ENCODE data around the gene FGFBP1.
"Not testable (repeated sequence)": the region's sequence is repeated elsewhere in the genome, so short reads cannot be mapped to it uniquely, and the experiment has no call there.

FGFBP1 gene

DNA sequence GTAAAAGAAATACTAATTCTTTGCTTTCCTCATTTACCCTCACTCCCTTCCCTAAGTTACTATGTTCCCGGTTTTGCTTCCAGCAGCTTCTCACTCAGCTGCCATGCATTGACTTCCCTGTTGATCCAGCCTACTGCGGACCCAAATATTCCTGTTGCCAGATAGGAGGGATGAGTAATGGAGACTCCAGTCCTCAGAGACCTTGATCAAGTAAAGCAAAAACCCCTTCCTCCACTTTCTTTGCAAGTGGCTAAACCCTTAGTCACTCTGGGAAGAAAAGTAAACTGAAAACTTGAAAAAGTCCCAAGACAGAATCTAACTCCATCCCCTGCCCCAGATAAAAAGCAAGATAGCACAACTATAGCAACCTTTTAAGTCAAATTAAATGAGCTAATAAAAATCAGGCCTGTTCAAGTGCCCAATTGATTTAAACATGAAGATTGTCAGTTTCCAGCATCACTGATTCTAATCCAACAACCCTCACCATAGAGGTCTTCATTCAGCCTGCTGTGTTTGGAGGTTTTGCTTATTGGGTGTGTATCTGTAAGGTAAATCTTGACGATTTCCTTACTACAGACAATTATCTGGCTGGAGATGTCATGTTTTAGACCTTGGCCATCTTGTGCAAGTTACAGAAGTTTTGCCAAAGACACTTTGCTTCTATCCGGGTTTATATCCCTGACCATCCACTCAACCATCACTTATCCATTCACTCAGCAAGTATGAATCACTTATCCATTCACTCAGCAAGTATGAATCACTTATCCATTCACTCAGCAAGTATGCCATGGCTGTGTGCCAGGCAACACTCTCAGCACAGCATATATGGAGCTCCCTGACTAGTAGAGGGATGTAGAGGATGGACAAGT lies 17.6 kb downstream of the FGFBP1 start:
- H3K9me3 ChIP-seq (ENCODE audit: insufficient read depth, low read length) = no peaks in the 10 kb centered on the region
- H3K27me3 ChIP-seq (ENCODE audit: low read length) = no peaks in the 10 kb centered on the region
- no peak for TF ChIP-seq EZH2phosphoT487 (conservative IDR thresholded peaks at IDR 0.05; ENCODE audit: low read length)
- TF ChIP-seq, protein P1, sequence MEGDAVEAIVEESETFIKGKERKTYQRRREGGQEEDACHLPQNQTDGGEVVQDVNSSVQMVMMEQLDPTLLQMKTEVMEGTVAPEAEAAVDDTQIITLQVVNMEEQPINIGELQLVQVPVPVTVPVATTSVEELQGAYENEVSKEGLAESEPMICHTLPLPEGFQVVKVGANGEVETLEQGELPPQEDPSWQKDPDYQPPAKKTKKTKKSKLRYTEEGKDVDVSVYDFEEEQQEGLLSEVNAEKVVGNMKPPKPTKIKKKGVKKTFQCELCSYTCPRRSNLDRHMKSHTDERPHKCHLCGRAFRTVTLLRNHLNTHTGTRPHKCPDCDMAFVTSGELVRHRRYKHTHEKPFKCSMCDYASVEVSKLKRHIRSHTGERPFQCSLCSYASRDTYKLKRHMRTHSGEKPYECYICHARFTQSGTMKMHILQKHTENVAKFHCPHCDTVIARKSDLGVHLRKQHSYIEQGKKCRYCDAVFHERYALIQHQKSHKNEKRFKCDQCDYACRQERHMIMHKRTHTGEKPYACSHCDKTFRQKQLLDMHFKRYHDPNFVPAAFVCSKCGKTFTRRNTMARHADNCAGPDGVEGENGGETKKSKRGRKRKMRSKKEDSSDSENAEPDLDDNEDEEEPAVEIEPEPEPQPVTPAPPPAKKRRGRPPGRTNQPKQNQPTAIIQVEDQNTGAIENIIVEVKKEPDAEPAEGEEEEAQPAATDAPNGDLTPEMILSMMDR (IDR thresholded peaks at IDR 0.05; ENCODE audit: insufficient read depth, low read length, poor library complexity, severe bottlenecking) = no peak
- no peak overlapping the region for H3K27ac ChIP-seq (ENCODE audit: low read depth, low read length)
- H3K9me2 ChIP-seq (replicated peaks; ENCODE audit: insufficient read depth, low read length) = no peaks in the 10 kb centered on the region
- H3K79me2 ChIP-seq (ENCODE audit: insufficient read depth, low read length) = no peaks in the 10 kb centered on the region
- H2AFZ ChIP-seq (ENCODE audit: low read depth, low read length, severe bottlenecking) = no peak overlapping the region
- H3K36me3 ChIP-seq (ENCODE audit: low read length) = no peaks in the 10 kb centered on the region
- H3K4me2 ChIP-seq (ENCODE audit: low read depth, low read length, poor library complexity, severe bottlenecking) = no peak overlapping the region
- no peak overlapping the region for H3K9ac ChIP-seq (ENCODE audit: low read length)
- no peaks in the 10 kb centered on the region for H4K20me1 ChIP-seq (ENCODE audit: low read depth, low read length)
- H3K4me3 ChIP-seq (ENCODE audit: insufficient read depth, low read length, poor library complexity, severe bottlenecking) = no peak overlapping the region
- no peaks in the 10 kb centered on the region for H3F3A ChIP-seq (ENCODE audit: insufficient read depth)

DNA sequence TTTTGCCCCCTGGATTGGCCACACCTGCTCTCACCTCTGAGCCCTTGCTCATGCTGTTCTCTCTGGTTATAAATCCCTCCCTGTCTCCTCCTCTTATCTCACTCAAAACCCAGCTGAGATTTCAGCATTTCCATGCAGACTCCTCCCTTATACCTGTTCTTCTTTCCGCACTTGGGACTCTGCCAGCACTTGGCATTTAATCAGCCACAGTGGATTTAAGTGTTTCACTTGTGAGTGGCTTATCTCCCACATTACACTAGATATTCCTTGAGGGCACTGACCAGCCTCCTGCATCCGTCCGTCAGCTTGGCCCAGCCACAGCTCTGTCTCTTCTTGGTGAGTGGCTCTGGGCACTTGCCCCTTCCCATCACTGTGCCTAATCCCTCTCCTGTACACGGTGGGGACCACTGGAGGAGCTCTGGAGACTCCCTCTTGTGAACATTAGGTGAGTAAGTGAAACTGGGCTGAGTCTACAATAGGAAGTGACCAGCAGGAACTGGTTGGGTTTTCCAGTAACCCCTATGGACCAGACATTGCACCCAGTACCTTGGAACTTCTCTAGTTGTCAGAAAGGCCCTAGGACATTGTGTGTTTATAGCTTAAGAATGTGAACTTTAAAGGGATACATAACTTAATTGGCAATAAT lies 19.9 kb downstream of the FGFBP1 start:
- no peak overlapping the region for H3K9ac ChIP-seq (ENCODE audit: low read length)
- H3K36me3 ChIP-seq (ENCODE audit: low read length) = no peaks in the 10 kb centered on the region
- H3K27me3 ChIP-seq (ENCODE audit: low read length) = no peaks in the 10 kb centered on the region
- no peak overlapping the region for H3K4me2 ChIP-seq (ENCODE audit: low read depth, low read length, poor library complexity, severe bottlenecking)
- no peaks in the 10 kb centered on the region for H3K79me2 ChIP-seq (ENCODE audit: insufficient read depth, low read length)
- H3K9me2 ChIP-seq (replicated peaks; ENCODE audit: insufficient read depth, low read length) = no peaks in the 10 kb centered on the region
- H3K27ac ChIP-seq (ENCODE audit: low read depth, low read length) = no peak overlapping the region
- H3K9me3 ChIP-seq (ENCODE audit: insufficient read depth, low read length) = no peaks in the 10 kb centered on the region
- H4K20me1 ChIP-seq (ENCODE audit: low read depth, low read length) = no peaks in the 10 kb centered on the region
- no peak overlapping the region for H3K4me3 ChIP-seq (ENCODE audit: insufficient read depth, low read length, poor library complexity, severe bottlenecking)
- no peaks in the 10 kb centered on the region for H3F3A ChIP-seq (ENCODE audit: insufficient read depth)
- H2AFZ ChIP-seq (ENCODE audit: low read depth, low read length, severe bottlenecking) = no peak overlapping the region
- no peak for TF ChIP-seq EZH2phosphoT487 (conservative IDR thresholded peaks at IDR 0.05; ENCODE audit: low read length)
- TF ChIP-seq, protein P1 (IDR thresholded peaks at IDR 0.05; ENCODE audit: insufficient read depth, low read length, poor library complexity, severe bottlenecking) = no peak

DNA sequence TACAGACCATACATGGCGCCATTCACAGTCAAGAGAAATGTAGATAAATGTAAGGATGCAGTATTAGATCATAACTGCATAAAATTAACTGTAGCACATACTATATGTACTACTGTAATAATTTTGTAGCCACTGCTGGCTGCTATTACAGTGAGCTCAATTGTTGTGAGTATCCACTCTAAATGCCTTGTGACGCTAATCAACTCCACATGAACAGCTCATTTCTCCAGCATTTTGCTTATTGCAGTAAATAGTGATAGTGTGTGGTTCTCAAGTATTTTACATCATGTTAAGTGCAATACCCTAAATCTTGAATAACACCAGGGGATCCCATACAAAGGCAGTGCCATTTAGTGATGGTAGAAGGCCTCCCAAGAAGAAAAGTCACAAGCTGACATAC lies 21.2 kb downstream of the FGFBP1 start:
- no peak overlapping the region for H3K9ac ChIP-seq (ENCODE audit: low read length)
- no peaks in the 10 kb centered on the region for H3K9me2 ChIP-seq (replicated peaks; ENCODE audit: insufficient read depth, low read length)
- no peaks in the 10 kb centered on the region for H3K79me2 ChIP-seq (ENCODE audit: insufficient read depth, low read length)
- no peak overlapping the region for H3K27ac ChIP-seq (ENCODE audit: low read depth, low read length)
- no peaks in the 10 kb centered on the region for H3K9me3 ChIP-seq (ENCODE audit: insufficient read depth, low read length)
- H3K27me3 ChIP-seq (ENCODE audit: low read length) = no peaks in the 10 kb centered on the region
- H2AFZ ChIP-seq (ENCODE audit: low read depth, low read length, severe bottlenecking) = no peak overlapping the region
- H4K20me1 ChIP-seq (ENCODE audit: low read depth, low read length) = no peaks in the 10 kb centered on the region
- no peaks in the 10 kb centered on the region for H3F3A ChIP-seq (ENCODE audit: insufficient read depth)
- TF ChIP-seq EZH2phosphoT487 (conservative IDR thresholded peaks at IDR 0.05; ENCODE audit: low read length) = no peak
- TF ChIP-seq, protein P1 (IDR thresholded peaks at IDR 0.05; ENCODE audit: insufficient read depth, low read length, poor library complexity, severe bottlenecking) = no peak
- no peak overlapping the region for H3K4me3 ChIP-seq (ENCODE audit: insufficient read depth, low read length, poor library complexity, severe bottlenecking)
- H3K4me2 ChIP-seq (ENCODE audit: low read depth, low read length, poor library complexity, severe bottlenecking) = no peak overlapping the region
- no peaks in the 10 kb centered on the region for H3K36me3 ChIP-seq (ENCODE audit: low read length)

DNA sequence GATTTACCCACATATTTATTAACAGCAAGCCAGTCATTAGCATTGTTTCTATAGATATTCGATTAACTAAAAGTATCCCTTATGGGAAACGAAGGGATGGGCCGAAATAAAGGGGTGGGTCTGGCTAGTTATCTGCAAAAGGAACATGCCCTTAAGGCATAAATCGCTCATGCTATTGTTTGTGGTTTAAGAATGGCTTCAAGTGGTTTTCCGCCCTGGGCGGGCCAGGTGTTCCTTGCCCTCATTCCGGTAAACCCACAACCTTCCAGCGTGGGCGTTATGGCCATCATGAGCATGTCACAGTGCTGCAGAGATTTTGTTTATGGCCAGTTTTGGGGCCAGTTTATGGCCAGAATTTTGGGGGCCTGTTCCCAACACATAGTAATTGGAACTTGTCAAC lies 22.2 kb downstream of the FGFBP1 start:
- H3F3A ChIP-seq (ENCODE audit: insufficient read depth); H4K20me1 ChIP-seq (ENCODE audit: low read depth, low read length); H3K9me2 ChIP-seq (replicated peaks; ENCODE audit: insufficient read depth, low read length); H3K4me2 ChIP-seq (ENCODE audit: low read depth, low read length, poor library complexity, severe bottlenecking); H2AFZ ChIP-seq (ENCODE audit: low read depth, low read length, severe bottlenecking); H3K9me3 ChIP-seq (ENCODE audit: insufficient read depth, low read length); H3K27ac ChIP-seq (ENCODE audit: low read depth, low read length); H3K79me2 ChIP-seq (ENCODE audit: insufficient read depth, low read length); H3K36me3 ChIP-seq (ENCODE audit: low read length); H3K4me3 ChIP-seq (ENCODE audit: insufficient read depth, low read length, poor library complexity, severe bottlenecking); H3K27me3 ChIP-seq (ENCODE audit: low read length); H3K9ac ChIP-seq (ENCODE audit: low read length): not testable (repeated sequence)
